ENCODE data around the gene TNFSF9.

TNFSF9 gene

GRCh38 chr19:6530386-6531162, at the start of gene TNFSF9:
Gene TNFSF9, plus strand, starts transcription at chr19:6531026. Its CDS starts 11 bp downstream, at chr19:6531037.
- DNase-seq (ENCODE audit: low read depth) = peak; percentile 68

- no peak for DNase-seq (ENCODE audit: low read depth)
Observed at GRCh38 chr19:6481541-6482342, 49.1 kb upstream of the TNFSF9 start, which contains the start of gene DENND1C. Gene DENND1C, minus strand, starts transcription at chr19:6481787. Its CDS starts 92 bp downstream, at chr19:6481695.

GRCh38 chr19:6482343-6482686, 48.5 kb upstream of the TNFSF9 start:
- DNase-seq (ENCODE audit: low read depth) = no peak

GRCh38 chr19:6483235-6483634, 47.6 kb upstream of the TNFSF9 start:
- DNase-seq (ENCODE audit: low read depth) = no peak

GRCh38 chr19:6484230-6484629, 46.6 kb upstream of the TNFSF9 start:
- DNase-seq (ENCODE audit: low read depth) = no peak

GRCh38 chr19:6484831-6485230, 46.0 kb upstream of the TNFSF9 start:
- peak; percentile 7 for DNase-seq (ENCODE audit: low read depth)

GRCh38 chr19:6489278-6490061, 41.4 kb upstream of the TNFSF9 start:
- no peak for DNase-seq (ENCODE audit: low read depth)

- DNase-seq (ENCODE audit: low read depth) = no peak
Observed at GRCh38 chr19:6490134-6490533, 40.7 kb upstream of the TNFSF9 start.

GRCh38 chr19:6491802-6492592, 38.8 kb upstream of the TNFSF9 start:
- DNase-seq (ENCODE audit: low read depth) = no peak

- DNase-seq (ENCODE audit: low read depth) = no peak
Observed at GRCh38 chr19:6494438-6495036, 36.3 kb upstream of the TNFSF9 start.

GRCh38 chr19:6495947-6496346, 34.9 kb upstream of the TNFSF9 start:
- no peak for DNase-seq (ENCODE audit: low read depth)

- DNase-seq (ENCODE audit: low read depth) = no peak
Observed at GRCh38 chr19:6498294-6499036, 32.4 kb upstream of the TNFSF9 start.

GRCh38 chr19:6499052-6499790, 31.6 kb upstream of the TNFSF9 start:
- DNase-seq (ENCODE audit: low read depth) = no peak

GRCh38 chr19:6500837-6501739, 29.7 kb upstream of the TNFSF9 start:
- DNase-seq (ENCODE audit: low read depth) = no peak

GRCh38 chr19:6501740-6502648, 28.8 kb upstream of the TNFSF9 start, which contains the start of gene TUBB4A:
Gene TUBB4A, minus strand, starts transcription at chr19:6502309. Its CDS starts 97 bp downstream, at chr19:6502212.
- DNase-seq (ENCODE audit: low read depth) = no peak

- no peak for DNase-seq (ENCODE audit: low read depth)
Observed at GRCh38 chr19:6503407-6504201, 27.2 kb upstream of the TNFSF9 start.

Measured in amniotic epithelial cell (primary cell).